Astrocyte (in vitro differentiated cells and primary cell): Measurements from ENCODE around the gene TSPAN32.

Experiments
- EZH2 ChIP-seq: IDR thresholded peaks from 2 replicates; pipeline ENCODE4 v1.6.1; 2012; ENCODE audit warnings: mild to moderate bottlenecking, low read length, inconsistent platforms; ENCODE audit not compliant: insufficient read depth
- TF ChIP-seq, protein P1 (sequence below): IDR thresholded peaks from 2 replicates; pipeline ENCODE4 v1.5.1; 2011; ENCODE audit warnings: low read depth, mild to moderate bottlenecking, inconsistent platforms, low read length, moderate library complexity; ENCODE audit not compliant: insufficient read depth

DNA sequence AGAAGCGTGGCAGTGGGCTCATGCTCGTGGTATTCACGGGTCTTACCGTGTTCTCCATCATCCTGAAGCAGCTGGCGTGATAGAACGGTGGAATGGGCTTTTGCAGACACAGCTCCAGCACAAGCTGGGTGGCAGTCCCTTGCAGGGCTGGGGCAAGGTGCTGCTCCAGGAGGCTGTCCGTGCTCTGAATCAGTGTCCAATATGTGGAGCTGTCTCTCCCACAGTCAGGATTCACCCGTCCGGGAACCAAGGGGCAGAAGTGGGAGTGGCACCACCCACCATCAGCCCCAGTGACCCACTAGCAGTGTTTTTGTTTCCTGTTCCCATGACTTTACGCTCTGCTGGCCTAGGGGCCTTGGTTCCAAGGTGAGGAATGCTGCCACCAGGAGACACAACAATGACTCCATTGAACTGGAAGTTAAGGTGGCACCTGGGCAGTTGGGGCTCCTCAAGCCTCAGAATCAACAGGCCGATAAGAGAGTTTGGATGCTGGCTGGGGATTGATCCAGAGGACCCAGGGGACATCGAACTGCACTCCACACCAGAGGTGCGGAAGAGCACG, 58.3 kb downstream of the TSPAN32 start:
- TF ChIP-seq, protein P1, sequence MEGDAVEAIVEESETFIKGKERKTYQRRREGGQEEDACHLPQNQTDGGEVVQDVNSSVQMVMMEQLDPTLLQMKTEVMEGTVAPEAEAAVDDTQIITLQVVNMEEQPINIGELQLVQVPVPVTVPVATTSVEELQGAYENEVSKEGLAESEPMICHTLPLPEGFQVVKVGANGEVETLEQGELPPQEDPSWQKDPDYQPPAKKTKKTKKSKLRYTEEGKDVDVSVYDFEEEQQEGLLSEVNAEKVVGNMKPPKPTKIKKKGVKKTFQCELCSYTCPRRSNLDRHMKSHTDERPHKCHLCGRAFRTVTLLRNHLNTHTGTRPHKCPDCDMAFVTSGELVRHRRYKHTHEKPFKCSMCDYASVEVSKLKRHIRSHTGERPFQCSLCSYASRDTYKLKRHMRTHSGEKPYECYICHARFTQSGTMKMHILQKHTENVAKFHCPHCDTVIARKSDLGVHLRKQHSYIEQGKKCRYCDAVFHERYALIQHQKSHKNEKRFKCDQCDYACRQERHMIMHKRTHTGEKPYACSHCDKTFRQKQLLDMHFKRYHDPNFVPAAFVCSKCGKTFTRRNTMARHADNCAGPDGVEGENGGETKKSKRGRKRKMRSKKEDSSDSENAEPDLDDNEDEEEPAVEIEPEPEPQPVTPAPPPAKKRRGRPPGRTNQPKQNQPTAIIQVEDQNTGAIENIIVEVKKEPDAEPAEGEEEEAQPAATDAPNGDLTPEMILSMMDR: no peak
- TF ChIP-seq EZH2: no peak
